WERI-Rb-1 (cell line): ENCODE measurements around the gene CHRM1.

Experiments used
- DNase-seq: peaks from one replicate; pipeline ENCODE4 v3.0.0-alpha.2; 2020
- H3K27ac ChIP-seq: fragments of 250-450 bp; sonication (Bioruptor Pico); 2 replicates; pipeline ENCODE4 v1.5.1; 2020; ENCODE audit warnings: mild to moderate bottlenecking, moderate library complexity
- H3K27me3 ChIP-seq: fragments of 250-450 bp; sonication (Bioruptor Pico); 2 replicates; pipeline ENCODE4 v1.5.1; 2021; ENCODE audit warnings: mild to moderate bottlenecking, low read depth, moderate library complexity; ENCODE audit not compliant: insufficient read depth, severe bottlenecking
- H3K36me3 ChIP-seq: fragments of 250-450 bp; sonication (Bioruptor Pico); 2 replicates; pipeline ENCODE4 v1.5.1; 2020; ENCODE audit warnings: mild to moderate bottlenecking, moderate library complexity
- H3K4me3 ChIP-seq: 2 replicates; pipeline ENCODE4 v1.5.1; 2011; ENCODE audit warnings: low read depth, mild to moderate bottlenecking, control low read depth, low read length
- H3K9me3 ChIP-seq: fragments of 250-450 bp; sonication (Bioruptor Pico); 2 replicates; pipeline ENCODE4 v1.5.1; 2021; ENCODE audit warnings: mild to moderate bottlenecking, moderate library complexity; ENCODE audit not compliant: severe bottlenecking
- CTCF ChIP-seq: IDR thresholded peaks from 2 replicates; pipeline ENCODE4 v1.5.1; 2011; ENCODE audit warnings: low read depth, mild to moderate bottlenecking, control low read depth, inconsistent platforms, low read length

The CHRM1 gene

GRCh38 chr11:62905296-62905695 is 15.9 kb downstream of the CHRM1 start:
- TF ChIP-seq CTCF = no peak
- DNase-seq = no peak
- no peaks in the 10 kb centered on the region for H3K27me3 ChIP-seq
- H3K27ac ChIP-seq = no peak overlapping the region
- no peaks in the 10 kb centered on the region for H3K36me3 ChIP-seq
- no peak overlapping the region for H3K4me3 ChIP-seq
- H3K9me3 ChIP-seq = no peaks in the 10 kb centered on the region

- Histone ChIP-seq H3K27me3 (no peaks in the 10 kb centered on the region), H3K9me3 (no peaks in the 10 kb centered on the region), H3K4me3 (no peak overlapping the region), H3K36me3 (no peaks in the 10 kb centered on the region), H3K27ac (no peak overlapping the region)
- DNase-seq = no peak
- TF ChIP-seq CTCF = no peak
Measured at GRCh38 chr11:62902932-62903331, 18.2 kb downstream of the CHRM1 start.

DNA sequence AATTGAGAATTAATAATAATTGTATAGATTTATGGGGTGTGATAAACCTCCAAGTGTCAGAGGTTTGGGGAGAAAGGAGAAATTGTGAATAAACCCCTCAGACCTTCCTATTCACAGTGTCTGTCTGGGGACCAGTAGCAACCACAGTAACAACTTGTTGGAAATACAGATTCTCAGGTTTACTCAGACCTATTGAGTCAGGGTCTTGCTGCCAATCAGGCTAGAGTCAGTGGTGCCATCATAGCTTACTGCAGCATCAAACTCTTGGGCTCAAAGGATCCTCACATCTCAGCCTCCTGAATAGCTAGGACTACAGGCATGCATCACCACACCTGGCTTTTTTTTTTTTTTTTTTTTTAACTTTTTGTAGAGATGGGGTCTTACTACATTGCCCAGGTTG is 23.1 kb downstream of the CHRM1 start:
- Histone ChIP-seq H3K9me3 (no peaks in the 10 kb centered on the region), H3K36me3 (no peaks in the 10 kb centered on the region), H3K4me3 (no peak overlapping the region), H3K27ac (no peak overlapping the region), H3K27me3 (no peaks in the 10 kb centered on the region)
- TF ChIP-seq CTCF = no peak
- no peak for DNase-seq

GRCh38 chr11:62897311-62897710 is 23.9 kb downstream of the CHRM1 start:
- DNase-seq = no peak
- H3K27ac ChIP-seq = no peak overlapping the region
- H3K9me3 ChIP-seq = no peaks in the 10 kb centered on the region
- H3K36me3 ChIP-seq = no peaks in the 10 kb centered on the region
- H3K4me3 ChIP-seq = no peak overlapping the region
- TF ChIP-seq CTCF = no peak
- no peaks in the 10 kb centered on the region for H3K27me3 ChIP-seq

DNA sequence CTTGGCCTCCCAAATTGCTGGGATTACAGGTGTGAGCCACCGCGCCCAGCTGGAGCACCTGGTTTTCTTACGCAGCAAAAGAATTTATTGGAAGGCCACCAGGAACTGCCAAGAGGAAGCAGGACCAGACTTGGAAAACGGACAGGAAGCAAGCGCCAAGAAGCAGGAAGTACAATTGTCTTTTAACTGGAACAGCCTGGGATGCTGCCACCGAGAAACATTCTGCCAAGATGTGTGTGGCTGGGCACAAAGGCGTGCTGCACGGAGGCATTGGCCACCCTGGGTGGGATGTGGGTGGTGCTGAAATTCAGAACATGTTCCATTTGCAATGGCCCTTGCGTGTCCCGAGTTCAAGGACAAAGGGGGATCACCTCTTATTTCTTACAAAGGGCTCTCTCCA is 25.1 kb downstream of the CHRM1 start:
- Histone ChIP-seq H3K9me3 (no peaks in the 10 kb centered on the region), H3K36me3 (no peaks in the 10 kb centered on the region), H3K4me3 (no peak overlapping the region), H3K27me3 (no peaks in the 10 kb centered on the region), H3K27ac (no peak overlapping the region)
- TF ChIP-seq CTCF = no peak
- DNase-seq = no peak

GRCh38 chr11:62895501-62895900 is 25.7 kb downstream of the CHRM1 start:
- no peak for DNase-seq
- H3K9me3 ChIP-seq = no peaks in the 10 kb centered on the region
- TF ChIP-seq CTCF = no peak
- H3K27me3 ChIP-seq = no peaks in the 10 kb centered on the region
- H3K27ac ChIP-seq = no peak overlapping the region
- H3K36me3 ChIP-seq = no peaks in the 10 kb centered on the region
- H3K4me3 ChIP-seq = no peak overlapping the region
